Activated naive CD8-positive, alpha-beta T cell treated with anti-CD3 and anti-CD28 coated beads, Interleukin-2, amount 10 ng/mL, durations not matched to agents 7 days and 5 days (primary cell): ENCODE results near the gene KIF21B. TPM values are rescaled to one million over a fixed set of nuclear protein-coding genes. Genes with fewer than 3 reads are reported as not detected.

Experiments
- total RNA-seq, 2 experiments: library from RNA; stranded (reverse); gene quantifications; one replicate each; pipeline ENCODE4 v1.2.3, GENCODE V29; 2021

The KIF21B gene
- total RNA-seq, 2 experiments from 2014 or later, result 143 TPM

Other genes with a start within 250 kb of the KIF21B start
- gene GPR25, start 150.7 kb downstream of the KIF21B start, total RNA-seq, result under 1 TPM; 0.75 to 0.91 TPM
- under 1 TPM; 0.14 to 0.25 TPM for gene INAVA, start 128.8 kb downstream of the KIF21B start, total RNA-seq
- gene CACNA1S, start 88.7 kb upstream of the KIF21B start, total RNA-seq, result not detected
- not detected for gene ASCL5, start 103.5 kb upstream of the KIF21B start, total RNA-seq
- 10 to 100 TPM; 20.8 to 26.1 TPM for gene TMEM9, start 130.8 kb upstream of the KIF21B start, total RNA-seq
- not detected for gene IGFN1, start 167.1 kb upstream of the KIF21B start, total RNA-seq